WTC11 (cell line): ENCODE results near the gene MT1B.

Experiments
- ATF2 ChIP-seq: sonication (generic); formaldehyde crosslinking; IDR thresholded peaks from 2 replicates; pipeline ENCODE4 v1.8.1; 2022; ENCODE audit warnings: low read depth, missing genetic modification reagents, borderline replicate concordance
- E2F1 ChIP-seq: sonication (generic); formaldehyde crosslinking; IDR thresholded peaks from 2 replicates; pipeline ENCODE4 v1.8.0; 2022; ENCODE audit warnings: mild to moderate bottlenecking, missing genetic modification reagents
- E2F4 ChIP-seq: sonication (generic); formaldehyde crosslinking; IDR thresholded peaks from 2 replicates; pipeline ENCODE4 v1.8.1; 2022; ENCODE audit warnings: low read depth, mild to moderate bottlenecking, moderate library complexity, missing genetic modification reagents, borderline replicate concordance
- JUN ChIP-seq: sonication (generic); formaldehyde crosslinking; IDR thresholded peaks from 2 replicates; pipeline ENCODE4 v1.8.0; 2023; ENCODE audit warnings: mild to moderate bottlenecking, missing genetic modification reagents
- NR2C2 ChIP-seq: sonication (generic); formaldehyde crosslinking; IDR thresholded peaks from 2 replicates; pipeline ENCODE4 v1.8.0; 2022; ENCODE audit warnings: mild to moderate bottlenecking, missing genetic modification reagents
- TCF7 ChIP-seq: sonication (generic); formaldehyde crosslinking; IDR thresholded peaks from 2 replicates; pipeline ENCODE4 v1.8.0; 2022; ENCODE audit warnings: mild to moderate bottlenecking, low read depth, missing genetic modification reagents, moderate library complexity
- TF ChIP-seq, protein P1 (sequence below): fragments of 200-600 bp; IDR thresholded peaks from 2 replicates; pipeline ENCODE4 v1.8.0; 2022; ENCODE audit warnings: antibody characterized with exemption
- TF ChIP-seq, protein P2 (sequence below): sonication (generic); formaldehyde crosslinking; IDR thresholded peaks from 2 replicates; pipeline ENCODE4 v1.8.1; 2023; ENCODE audit warnings: mild to moderate bottlenecking, missing genetic modification reagents, moderate library complexity
- TF ChIP-seq, protein P3 (sequence below): sonication (generic); formaldehyde crosslinking; IDR thresholded peaks from 2 replicates; pipeline ENCODE4 v1.8.0; 2022; ENCODE audit warnings: mild to moderate bottlenecking, missing genetic modification reagents

DNA sequence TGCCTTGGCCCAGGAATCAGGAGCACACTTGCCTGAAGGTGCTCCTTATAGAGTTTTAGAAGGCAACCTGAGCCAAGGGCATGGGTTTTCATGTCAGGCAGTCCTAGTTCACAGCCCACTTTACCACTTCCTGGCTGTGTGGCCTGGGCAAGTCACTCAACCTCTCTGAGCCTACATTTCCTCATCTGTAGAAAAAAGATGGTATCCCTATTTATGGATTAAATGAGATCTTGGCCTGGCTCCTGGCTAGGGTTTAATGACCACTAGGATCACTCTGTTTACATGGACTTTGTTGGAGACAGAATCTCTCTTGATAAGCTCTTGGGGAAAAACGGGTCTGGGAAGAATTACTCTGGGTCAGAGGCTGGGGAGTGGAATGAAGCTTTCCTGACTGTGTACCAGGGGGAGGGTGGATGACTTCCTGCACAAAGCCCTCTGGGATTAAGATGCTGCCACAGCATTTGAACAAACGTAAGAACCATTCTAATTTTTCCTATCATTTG, 41.0 kb upstream of the MT1B start:
- TF ChIP-seq, protein P1, sequence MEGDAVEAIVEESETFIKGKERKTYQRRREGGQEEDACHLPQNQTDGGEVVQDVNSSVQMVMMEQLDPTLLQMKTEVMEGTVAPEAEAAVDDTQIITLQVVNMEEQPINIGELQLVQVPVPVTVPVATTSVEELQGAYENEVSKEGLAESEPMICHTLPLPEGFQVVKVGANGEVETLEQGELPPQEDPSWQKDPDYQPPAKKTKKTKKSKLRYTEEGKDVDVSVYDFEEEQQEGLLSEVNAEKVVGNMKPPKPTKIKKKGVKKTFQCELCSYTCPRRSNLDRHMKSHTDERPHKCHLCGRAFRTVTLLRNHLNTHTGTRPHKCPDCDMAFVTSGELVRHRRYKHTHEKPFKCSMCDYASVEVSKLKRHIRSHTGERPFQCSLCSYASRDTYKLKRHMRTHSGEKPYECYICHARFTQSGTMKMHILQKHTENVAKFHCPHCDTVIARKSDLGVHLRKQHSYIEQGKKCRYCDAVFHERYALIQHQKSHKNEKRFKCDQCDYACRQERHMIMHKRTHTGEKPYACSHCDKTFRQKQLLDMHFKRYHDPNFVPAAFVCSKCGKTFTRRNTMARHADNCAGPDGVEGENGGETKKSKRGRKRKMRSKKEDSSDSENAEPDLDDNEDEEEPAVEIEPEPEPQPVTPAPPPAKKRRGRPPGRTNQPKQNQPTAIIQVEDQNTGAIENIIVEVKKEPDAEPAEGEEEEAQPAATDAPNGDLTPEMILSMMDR = no peak
- TF ChIP-seq, protein P2, sequence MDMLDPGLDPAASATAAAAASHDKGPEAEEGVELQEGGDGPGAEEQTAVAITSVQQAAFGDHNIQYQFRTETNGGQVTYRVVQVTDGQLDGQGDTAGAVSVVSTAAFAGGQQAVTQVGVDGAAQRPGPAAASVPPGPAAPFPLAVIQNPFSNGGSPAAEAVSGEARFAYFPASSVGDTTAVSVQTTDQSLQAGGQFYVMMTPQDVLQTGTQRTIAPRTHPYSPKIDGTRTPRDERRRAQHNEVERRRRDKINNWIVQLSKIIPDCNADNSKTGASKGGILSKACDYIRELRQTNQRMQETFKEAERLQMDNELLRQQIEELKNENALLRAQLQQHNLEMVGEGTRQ (CRISPR knock-in tag) = no peak
- TF ChIP-seq, protein P3, sequence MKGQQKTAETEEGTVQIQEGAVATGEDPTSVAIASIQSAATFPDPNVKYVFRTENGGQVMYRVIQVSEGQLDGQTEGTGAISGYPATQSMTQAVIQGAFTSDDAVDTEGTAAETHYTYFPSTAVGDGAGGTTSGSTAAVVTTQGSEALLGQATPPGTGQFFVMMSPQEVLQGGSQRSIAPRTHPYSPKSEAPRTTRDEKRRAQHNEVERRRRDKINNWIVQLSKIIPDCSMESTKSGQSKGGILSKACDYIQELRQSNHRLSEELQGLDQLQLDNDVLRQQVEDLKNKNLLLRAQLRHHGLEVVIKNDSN (CRISPR knock-in tag) = no peak
- TF ChIP-seq TCF7 (CRISPR knock-in tag) = no peak
- TF ChIP-seq E2F4 (CRISPR knock-in tag) = no peak
- TF ChIP-seq JUN (CRISPR knock-in tag) = no peak
- no peak for TF ChIP-seq E2F1 (CRISPR knock-in tag)
- TF ChIP-seq NR2C2 (CRISPR knock-in tag) = no peak
- TF ChIP-seq ATF2 (CRISPR knock-in tag) = no peak
